GM18909 (cell line): ENCODE data around the gene KIAA0825.
"Not testable (repeated sequence)": the region's sequence is repeated elsewhere in the genome, so short reads cannot be mapped to it uniquely, and the experiment has no call there.

Experiments used
- ATAC-seq: cut with Tn5 transposase; IDR thresholded peaks from one replicate; pipeline ENCODE4 v1.9.1; 2021; ENCODE audit warnings: mild to moderate bottlenecking; ENCODE audit not compliant: unreplicated experiment, poor library complexity

KIAA0825 gene

GRCh38 chr5:94209774-94210355, 408.5 kb downstream of the KIAA0825 start:
- ATAC-seq = no peak

DNA sequence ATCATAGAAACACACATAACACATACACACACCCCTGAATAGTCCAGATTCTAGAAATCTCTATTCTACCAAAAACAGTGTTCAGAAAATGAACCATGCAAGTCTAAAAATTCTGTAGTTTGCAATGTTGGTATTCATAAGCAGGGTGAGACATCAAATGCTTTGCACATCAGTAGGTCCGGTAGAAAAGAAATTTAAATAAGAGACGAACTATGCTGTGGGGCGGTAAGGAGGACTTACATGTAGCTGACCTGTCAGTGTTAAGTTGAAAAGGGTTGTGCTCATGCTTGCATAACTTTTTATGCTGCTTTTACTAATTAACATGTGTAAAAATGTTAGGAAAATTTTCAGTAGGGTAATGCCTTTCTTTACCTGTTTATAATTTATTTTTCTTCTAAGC, 409.1 kb downstream of the KIAA0825 start:
- no peak for ATAC-seq

- ATAC-seq = no peak
Observed at GRCh38 chr5:94199566-94199965, 418.8 kb downstream of the KIAA0825 start.

DNA sequence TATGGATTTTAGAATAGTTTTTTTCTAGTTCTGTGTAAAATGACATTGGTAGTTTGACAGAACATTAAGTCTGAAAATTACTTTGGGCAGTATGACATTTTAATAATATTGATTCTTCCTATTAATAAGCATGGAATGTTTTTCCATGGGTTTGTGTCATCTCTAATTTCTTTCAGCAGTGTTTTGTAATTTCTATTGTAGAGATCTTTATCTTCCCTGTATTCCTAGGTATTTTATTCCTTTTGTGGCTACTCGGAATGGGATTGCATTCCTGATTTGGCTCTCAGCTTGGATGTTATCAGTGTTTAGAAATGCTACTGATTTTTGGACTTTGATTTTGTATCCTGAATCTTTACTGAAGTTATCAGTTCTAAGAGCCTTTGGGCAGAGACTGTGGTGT, 420.4 kb downstream of the KIAA0825 start:
- ATAC-seq = no peak

- no peak for ATAC-seq
Observed at GRCh38 chr5:94196953-94197352, 421.5 kb downstream of the KIAA0825 start.

DNA sequence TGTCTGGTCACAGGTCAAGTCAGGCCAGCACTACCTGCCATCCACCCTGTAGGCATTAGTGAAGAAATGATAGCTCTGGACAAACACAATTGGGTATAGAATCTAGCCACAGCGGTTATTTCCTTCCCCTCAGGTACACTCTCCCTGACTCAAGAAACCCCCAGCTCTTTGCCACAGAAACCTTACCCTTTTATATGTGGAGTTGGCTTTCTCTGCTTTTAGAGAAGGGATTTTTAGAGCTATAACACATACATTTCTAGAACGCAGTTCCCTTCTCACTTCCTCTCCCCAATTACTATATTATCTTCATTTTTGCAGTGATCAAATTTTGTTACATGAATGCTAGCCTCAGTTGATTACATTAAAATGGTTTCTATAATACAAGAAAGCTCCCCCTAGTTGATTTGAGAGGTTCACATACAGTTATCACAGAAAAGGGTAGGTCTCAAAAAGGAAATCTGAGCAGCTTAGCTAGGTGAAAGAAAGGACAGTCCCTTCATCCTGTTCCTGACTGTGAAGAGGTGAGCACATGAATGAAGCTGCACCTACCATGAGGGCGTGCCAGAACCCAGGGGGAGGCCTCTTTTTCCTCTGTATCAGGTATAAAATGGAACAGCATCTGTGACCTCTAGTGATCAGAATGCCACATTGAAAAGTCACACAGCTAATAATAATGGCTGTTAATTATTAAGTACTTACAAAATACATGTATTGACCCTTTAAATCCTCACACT, 425.6 kb downstream of the KIAA0825 start:
- no peak for ATAC-seq

- ATAC-seq = no peak
Observed at GRCh38 chr5:94191604-94192003, 426.8 kb downstream of the KIAA0825 start.

- ATAC-seq = no peak
Observed at GRCh38 chr5:94188725-94189124, 429.7 kb downstream of the KIAA0825 start.

GRCh38 chr5:94184870-94185269, 433.5 kb downstream of the KIAA0825 start:
- ATAC-seq = no peak

- no peak for ATAC-seq
Observed at GRCh38 chr5:94181895-94182294, 436.5 kb downstream of the KIAA0825 start.

- ATAC-seq = no peak
Observed at GRCh38 chr5:94180761-94181160, 437.6 kb downstream of the KIAA0825 start.

DNA sequence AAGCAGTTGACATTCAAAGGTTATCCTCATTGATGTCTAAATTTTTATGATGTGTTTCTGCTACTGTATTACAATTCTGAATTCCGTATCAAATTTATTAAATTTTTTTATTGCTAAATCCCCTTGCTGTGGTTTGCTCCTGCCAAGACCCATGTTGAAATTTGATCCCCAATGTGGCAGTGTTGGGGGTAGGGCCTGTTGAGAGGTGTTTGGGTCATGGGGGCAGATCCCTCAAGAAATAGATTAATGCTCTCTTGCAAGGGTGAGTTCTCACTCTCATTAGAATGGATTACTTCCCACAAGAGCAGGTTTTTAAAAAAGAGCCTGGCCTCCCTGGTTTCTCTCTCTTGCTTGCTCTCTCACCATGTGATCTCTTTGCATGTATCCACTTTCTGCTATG, 442.5 kb downstream of the KIAA0825 start:
- ATAC-seq = no peak

DNA sequence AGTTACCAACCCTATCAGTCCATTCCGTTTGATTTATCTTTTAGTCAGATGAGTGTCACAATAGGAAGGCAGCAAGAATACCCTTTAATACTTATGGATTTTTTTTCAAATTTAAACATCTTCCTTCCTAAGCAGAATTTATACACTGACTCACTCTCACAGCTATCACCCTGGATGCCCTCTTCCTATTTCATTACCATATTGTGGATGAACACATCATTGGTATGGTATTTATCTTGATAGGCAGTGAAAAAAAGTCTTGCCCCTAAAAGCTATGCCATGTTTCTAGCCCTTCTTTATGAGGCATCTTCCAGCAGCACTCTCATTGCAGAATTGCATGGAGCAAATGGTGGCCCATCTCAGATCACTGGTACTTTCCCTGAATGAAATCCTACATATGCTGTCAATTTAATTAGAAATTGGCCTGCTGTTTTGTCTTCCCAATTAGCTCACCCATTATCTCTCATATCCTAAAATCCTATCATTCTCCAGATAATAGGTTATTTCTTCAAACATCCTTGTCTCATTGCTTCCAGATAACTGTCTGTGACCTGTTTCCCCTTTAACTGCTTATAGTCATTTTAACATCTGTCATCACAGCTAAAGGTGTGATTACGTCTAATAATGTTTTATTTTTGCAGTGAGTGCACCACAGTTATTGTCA, 443.5 kb downstream of the KIAA0825 start:
- ATAC-seq = no peak

- ATAC-seq = no peak
Observed at GRCh38 chr5:94173100-94173499, 445.3 kb downstream of the KIAA0825 start.

DNA sequence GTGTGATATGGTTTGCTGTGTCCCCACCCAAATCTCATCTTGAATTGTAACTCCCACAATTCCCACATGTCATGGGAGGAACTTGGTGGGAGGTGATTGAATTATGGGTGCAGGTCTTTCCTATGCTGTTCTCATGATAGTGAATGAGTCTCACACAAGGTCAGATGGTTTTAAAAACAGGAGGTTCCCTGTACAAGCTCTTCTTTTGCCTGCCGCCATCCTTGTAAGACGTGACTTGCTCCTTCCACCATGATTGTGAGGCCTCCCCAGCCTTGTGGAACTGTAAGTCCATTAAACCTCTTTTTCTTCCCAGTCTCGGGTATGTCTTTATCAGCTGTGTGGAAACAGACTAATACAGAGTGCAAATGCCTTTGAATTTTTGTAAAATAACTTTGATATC, 447.3 kb downstream of the KIAA0825 start:
- not testable (repeated sequence) for ATAC-seq

GRCh38 chr5:94170158-94170557, 448.2 kb downstream of the KIAA0825 start:
- ATAC-seq = peak; percentile 63

- no peak for ATAC-seq
Observed at GRCh38 chr5:94168151-94168550, 450.3 kb downstream of the KIAA0825 start.

DNA sequence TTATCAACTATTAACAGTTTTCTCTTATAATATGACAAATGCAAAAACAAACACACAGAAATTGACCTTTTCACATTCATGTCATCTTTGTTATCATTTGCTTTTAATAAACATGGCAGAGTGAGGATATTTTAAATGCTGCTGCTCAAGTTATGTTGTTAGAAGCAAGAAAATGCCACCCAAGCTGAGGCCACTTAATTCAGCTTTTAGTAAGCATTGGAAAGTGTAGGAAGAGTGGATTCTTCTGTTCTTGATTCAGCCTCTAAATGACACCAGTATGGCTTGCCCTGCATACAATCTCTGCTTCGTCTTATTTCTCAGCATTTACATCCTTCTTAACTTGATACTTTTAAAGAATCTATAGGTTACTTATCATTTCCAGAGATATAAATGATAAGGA, 456.6 kb downstream of the KIAA0825 start:
- ATAC-seq = no peak

DNA sequence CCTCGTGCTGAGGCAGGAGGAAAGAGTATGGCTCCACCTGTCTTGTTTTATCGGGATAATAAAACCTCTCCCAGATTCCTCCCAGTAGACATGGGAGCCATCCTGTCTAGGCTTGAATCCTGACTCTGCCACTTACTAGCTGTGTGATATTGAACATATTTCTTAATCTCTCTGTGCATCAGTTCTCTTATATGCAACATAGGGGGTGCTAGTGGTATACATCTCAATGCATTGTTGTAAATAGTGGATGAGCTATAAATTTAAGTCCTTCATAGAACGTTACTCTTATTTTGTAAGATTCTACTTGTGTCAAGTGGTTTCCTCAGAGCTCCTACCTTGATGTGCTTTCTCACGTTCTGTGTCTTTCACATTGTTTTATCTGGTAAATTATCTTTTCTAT, 459.3 kb downstream of the KIAA0825 start:
- no peak for ATAC-seq

DNA sequence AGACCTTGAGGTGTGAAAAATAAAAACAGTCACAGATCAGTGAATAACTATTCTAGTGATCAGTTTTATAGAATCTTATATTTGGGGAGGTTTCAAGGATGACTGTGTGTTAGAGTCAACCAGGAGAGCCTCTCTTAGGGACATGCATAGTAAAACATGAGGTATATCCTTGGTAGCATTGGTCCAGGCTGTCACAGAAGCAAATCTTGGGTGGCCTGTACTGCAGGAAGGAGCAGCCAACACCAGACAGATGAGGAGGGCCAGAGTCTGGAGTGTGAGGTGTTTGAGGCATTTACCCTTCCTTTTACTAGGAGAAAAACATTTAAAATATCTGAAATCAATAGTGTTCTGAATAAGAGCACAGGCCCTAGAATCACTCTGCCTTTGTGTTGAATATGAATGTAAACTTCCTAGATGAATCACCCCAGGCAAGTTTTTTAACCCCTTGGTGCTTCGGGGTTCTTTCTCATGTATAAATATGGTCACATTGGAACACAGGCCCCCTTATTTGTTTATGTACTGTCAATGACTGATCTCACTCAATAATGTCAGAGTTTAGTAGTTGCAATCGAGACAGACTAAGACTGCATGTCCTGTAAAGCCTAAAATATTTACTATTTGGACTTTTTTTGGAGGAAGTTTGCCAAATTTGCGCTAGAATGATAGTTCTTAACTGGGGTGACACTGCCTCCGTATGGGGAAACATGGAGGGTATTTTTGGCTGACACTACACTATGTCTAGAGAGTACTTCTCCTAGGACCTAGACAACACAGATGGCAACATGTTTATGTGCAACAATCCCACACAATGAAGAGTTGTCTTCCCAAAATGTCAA, 460.5 kb downstream of the KIAA0825 start:
- no peak for ATAC-seq

DNA sequence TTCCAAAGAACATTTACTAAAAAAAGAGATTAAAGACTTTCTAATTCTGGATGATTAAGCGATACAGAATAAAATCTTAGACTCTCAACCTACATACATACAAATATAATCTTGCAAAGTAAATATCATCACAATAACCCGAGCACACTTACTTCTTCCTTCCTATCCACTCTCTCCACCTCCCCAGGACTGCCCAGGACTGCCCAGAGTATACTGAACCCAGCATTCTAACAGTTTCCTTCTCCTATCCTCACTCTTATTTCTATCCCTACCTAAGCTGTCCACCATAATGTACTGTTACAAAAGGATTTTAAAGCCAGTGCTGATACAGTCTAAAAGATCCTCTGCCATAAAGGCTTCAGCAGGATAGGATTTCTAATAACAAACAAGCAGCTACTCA, 463.7 kb downstream of the KIAA0825 start:
- ATAC-seq = no peak
